Loucy (cell line): ENCODE data around the gene EGR1.

Experiments
- CTCF ChIP-seq: fragments of 200-600 bp; sonication (generic); conservative IDR thresholded peaks from 2 replicates; pipeline ENCODE4 v1.5.1; 2014; ENCODE audit warnings: mild to moderate bottlenecking, antibody characterized with exemption, low read length
- EZH2phosphoT487 ChIP-seq: fragments of 200-600 bp; IDR thresholded peaks from 2 replicates; pipeline ENCODE4 v1.6.1; 2018; ENCODE audit warnings: antibody characterized with exemption, mild to moderate bottlenecking, moderate library complexity, borderline replicate concordance

- TF ChIP-seq CTCF, result no peak
- TF ChIP-seq EZH2phosphoT487, result no peak
Observed at GRCh38 chr5:138444078-138444773, 21.1 kb upstream of the EGR1 start.
